Measurements from ENCODE around the gene BEND7. TPM values are rescaled to one million over a fixed set of nuclear protein-coding genes. Genes with fewer than 3 reads are reported as not detected.

The BEND7 gene
- total and polyA plus RNA-seq, 2 donors (not counting 3 experiments of a cell fraction or from before 2014, with no cell fraction given), result 7.3 to 31.7 TPM

DNA sequence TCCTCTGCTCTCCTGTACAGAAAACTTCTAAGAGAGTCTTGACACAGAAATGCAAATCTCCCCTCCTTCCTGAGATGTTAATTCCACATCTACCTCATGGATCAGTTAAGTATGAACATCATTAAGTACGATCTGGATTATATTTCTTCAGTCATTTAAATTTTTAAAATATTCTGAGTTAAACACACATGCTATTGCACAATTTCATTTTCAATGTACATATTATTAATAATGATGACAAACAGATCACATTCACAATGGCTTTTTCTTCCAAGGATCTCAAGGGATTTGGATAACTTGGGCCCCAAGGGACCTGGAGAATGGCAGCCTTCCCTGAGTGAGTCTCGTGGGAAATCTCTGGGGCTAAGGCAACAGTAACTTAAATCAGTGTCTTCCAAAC, 16.2 kb downstream of the BEND7 start:
- Histone ChIP-seq H4K20me1 (replicated peaks; ENCODE audit: control insufficient read depth, extremely low read depth, insufficient read depth, low read length) (no peaks in the 10 kb centered on the region), H3K27ac (ENCODE audit: insufficient read depth, low read depth, low read length) (no peak overlapping the region), H3K4me1 (ENCODE audit: control insufficient read depth, extremely low read depth, insufficient read depth, low read length) (no peaks in the 10 kb centered on the region), H3K4me3 (replicated peaks in 1 of 3; ENCODE audit: insufficient read depth in 1 of 3, low read depth in 1 of 3, low read length in 3 of 3) (no peak overlapping the region), H3K27me3 (ENCODE audit: control insufficient read depth in 2 of 2, insufficient read depth in 2 of 2, low read length in 2 of 2) (no peaks in the 10 kb centered on the region), H2AFZ (ENCODE audit: low read depth, low read length) (no peak overlapping the region), H3K9ac (replicated peaks; ENCODE audit: extremely low read depth, insufficient read depth, low read length) (no peak overlapping the region), H3K9me3 (replicated peaks; ENCODE audit: control insufficient read depth, insufficient read depth, low read length) (no peaks in the 10 kb centered on the region), H3K9me1 (replicated peaks; ENCODE audit: control insufficient read depth, extremely low read depth, insufficient read depth, low read length) (no peaks in the 10 kb centered on the region), H3K79me2 (ENCODE audit: control insufficient read depth, insufficient read depth, low read length) (no peaks in the 10 kb centered on the region), H3K4me2 (ENCODE audit: insufficient read depth, low read length) (no peak overlapping the region), H3K36me3 (ENCODE audit: control insufficient read depth in 2 of 2, extremely low read depth in 1 of 2, insufficient read depth in 2 of 2, low read length in 2 of 2) (no peaks in the 10 kb centered on the region)
- intact Hi-C loops (cut with micrococcal nuclease) (no loop called here), dilution Hi-C loops (cut with MboI; ENCODE audit: extremely low pct_ligation_motif_present, low sequenced_read_pairs) (no loop called here)
- no TSS peak for BruUV-seq (replicated peaks)
- TF ChIP-seq POLR2A (IDR thresholded peaks at IDR 0.05; ENCODE audit: low read depth, low read length), result no peak
- TF ChIP-seq EZH2 (IDR thresholded peaks at IDR 0.05; ENCODE audit: borderline replicate concordance, low read depth, low read length, severe bottlenecking), result no peak
- TF ChIP-seq, protein P1, sequence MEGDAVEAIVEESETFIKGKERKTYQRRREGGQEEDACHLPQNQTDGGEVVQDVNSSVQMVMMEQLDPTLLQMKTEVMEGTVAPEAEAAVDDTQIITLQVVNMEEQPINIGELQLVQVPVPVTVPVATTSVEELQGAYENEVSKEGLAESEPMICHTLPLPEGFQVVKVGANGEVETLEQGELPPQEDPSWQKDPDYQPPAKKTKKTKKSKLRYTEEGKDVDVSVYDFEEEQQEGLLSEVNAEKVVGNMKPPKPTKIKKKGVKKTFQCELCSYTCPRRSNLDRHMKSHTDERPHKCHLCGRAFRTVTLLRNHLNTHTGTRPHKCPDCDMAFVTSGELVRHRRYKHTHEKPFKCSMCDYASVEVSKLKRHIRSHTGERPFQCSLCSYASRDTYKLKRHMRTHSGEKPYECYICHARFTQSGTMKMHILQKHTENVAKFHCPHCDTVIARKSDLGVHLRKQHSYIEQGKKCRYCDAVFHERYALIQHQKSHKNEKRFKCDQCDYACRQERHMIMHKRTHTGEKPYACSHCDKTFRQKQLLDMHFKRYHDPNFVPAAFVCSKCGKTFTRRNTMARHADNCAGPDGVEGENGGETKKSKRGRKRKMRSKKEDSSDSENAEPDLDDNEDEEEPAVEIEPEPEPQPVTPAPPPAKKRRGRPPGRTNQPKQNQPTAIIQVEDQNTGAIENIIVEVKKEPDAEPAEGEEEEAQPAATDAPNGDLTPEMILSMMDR (IDR thresholded peaks at IDR 0.05; ENCODE audit: extremely low read depth in 1 of 2, insufficient read depth in 1 of 2, low read depth in 1 of 2, low read length in 2 of 2), result no peak
- TF ChIP-seq POLR2AphosphoS5 (IDR thresholded peaks at IDR 0.05; ENCODE audit: insufficient read depth, low read depth, low read length), result no peak
- TF ChIP-seq, protein P2, sequence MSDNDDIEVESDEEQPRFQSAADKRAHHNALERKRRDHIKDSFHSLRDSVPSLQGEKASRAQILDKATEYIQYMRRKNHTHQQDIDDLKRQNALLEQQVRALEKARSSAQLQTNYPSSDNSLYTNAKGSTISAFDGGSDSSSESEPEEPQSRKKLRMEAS (IDR thresholded peaks at IDR 0.05; ENCODE audit: insufficient read depth, insufficient read length), result no peak
- TF ChIP-seq GATA2 (IDR thresholded peaks at IDR 0.05; ENCODE audit: insufficient read depth, insufficient read length, low read depth, low read length), result no peak
- no peak for TF ChIP-seq MYC (IDR thresholded peaks at IDR 0.05; ENCODE audit: low read depth, low read length)
- TF ChIP-seq JUN (IDR thresholded peaks at IDR 0.05; ENCODE audit: borderline replicate concordance, insufficient read depth, insufficient read length, low read depth), result no peak
- no peak for TF ChIP-seq FOS (IDR thresholded peaks at IDR 0.05; ENCODE audit: borderline replicate concordance, insufficient read depth, low read length)
- FAIRE-seq (no peak), DNase-seq (ENCODE audit: low read depth, low spot score) (no peak)
- CTCF ChIA-PET, result interaction anchor here (0.5 kb wide), 1 partner anchor 11 kb away, joined by 3 read pairs; no protein-coding TSS in a partner anchor
- POLR2A ChIA-PET, result no interaction called here
